HG03469 (cell line): ENCODE results near the gene ACOT6.
"Not testable (repeated sequence)": the region's sequence is repeated elsewhere in the genome, so short reads cannot be mapped to it uniquely, and the experiment has no call there.

Experiments used
- ATAC-seq: cut with Tn5 transposase; IDR thresholded peaks from one replicate; pipeline ENCODE4 v1.9.1; 2021; ENCODE audit warnings: mild to moderate bottlenecking, moderate library complexity, moderate number of reproducible peaks; ENCODE audit not compliant: unreplicated experiment

Gene ACOT6

DNA sequence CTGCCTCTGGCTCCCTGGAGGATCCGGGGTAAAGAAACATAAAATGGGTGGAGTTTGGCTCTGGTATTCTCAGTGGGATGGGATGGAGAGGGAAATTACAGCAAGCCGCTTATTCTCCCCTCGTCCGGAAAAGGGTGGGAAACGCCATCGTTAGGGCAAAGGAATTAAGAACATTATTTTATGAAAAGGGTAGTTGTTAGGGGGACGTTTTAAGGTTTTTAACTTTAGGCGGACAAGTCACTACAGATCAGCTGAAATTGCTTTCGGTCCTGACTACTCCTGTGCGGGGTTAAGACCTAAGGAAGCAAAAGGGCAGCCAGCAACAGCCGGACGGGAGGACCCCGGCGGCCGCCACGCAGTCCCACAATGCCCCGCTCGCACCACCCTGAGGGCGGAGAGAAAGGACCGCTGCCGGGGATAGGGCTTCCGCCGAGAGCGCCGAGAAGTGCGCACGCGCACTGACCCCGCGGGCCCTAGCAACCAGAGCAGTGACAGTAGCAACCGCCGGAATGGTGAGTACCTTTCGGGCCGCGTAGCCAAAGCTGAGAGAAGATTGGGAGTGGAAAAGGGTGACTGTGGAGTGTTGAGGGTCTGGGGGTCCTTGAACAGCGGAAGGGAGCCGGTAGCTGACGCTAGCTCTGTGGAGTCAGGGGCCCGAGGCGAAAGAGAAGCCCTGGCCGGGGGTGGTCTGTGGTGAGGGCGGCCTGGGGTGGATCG lies 32.4 kb downstream of the ACOT6 start, which contains the start of gene DNAL1:
Gene DNAL1, plus strand, starts transcription at position 456 of the 717 bp plus-strand sequence. Its CDS starts 54 bp downstream, at position 510.
- ATAC-seq = peak; percentile 91

- ATAC-seq = no peak
These were observed 32.9 kb downstream of the ACOT6 start for GRCh38 chr14:73645248-73645610.

DNA sequence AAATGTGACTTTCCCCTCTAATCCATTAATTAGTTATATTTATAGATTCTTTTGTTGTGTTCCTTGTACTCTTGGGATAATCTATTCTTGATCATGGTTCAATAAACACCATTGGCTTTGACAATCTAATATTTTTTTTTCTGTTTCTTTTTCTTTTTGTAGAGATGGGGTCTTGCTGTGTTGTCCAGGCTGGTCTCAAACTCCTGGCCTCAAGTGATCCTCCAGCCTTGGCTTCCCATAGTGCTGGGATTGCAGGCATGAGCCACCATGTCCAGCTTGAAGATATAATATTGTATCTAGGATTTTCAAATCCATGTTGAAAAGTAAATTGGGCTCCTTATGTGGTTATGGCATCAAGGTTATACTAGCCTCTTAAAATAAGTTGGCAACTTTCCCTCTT lies 38.7 kb downstream of the ACOT6 start:
- ATAC-seq = no peak

- ATAC-seq = no peak
These were observed 43.5 kb downstream of the ACOT6 start for GRCh38 chr14:73655851-73656250.

- ATAC-seq = not testable (repeated sequence)
These were observed 46.9 kb downstream of the ACOT6 start for GRCh38 chr14:73659202-73659601.

DNA sequence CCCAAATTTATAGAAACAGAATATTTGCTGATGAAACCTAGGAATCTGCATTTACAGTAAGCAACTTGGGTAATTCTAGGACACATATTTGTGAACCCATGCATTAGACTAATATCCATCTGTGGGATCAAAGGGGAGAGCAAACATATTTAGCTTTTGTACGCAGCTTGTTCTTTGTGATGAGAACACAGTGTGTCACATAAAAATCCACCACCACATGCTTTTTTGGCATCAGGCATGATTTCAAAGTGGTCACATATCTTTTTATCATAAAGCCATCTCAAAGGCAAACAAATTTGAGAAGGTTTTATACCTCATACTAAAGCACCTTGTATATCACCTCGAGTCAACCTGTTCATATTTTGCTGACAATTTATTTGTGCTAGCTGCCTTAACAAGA lies 48.2 kb downstream of the ACOT6 start:
- ATAC-seq = no peak

- no peak for ATAC-seq
These were observed 49.6 kb downstream of the ACOT6 start for GRCh38 chr14:73661872-73662271.

GRCh38 chr14:73662487-73662943 lies 50.2 kb downstream of the ACOT6 start:
- ATAC-seq = no peak

DNA sequence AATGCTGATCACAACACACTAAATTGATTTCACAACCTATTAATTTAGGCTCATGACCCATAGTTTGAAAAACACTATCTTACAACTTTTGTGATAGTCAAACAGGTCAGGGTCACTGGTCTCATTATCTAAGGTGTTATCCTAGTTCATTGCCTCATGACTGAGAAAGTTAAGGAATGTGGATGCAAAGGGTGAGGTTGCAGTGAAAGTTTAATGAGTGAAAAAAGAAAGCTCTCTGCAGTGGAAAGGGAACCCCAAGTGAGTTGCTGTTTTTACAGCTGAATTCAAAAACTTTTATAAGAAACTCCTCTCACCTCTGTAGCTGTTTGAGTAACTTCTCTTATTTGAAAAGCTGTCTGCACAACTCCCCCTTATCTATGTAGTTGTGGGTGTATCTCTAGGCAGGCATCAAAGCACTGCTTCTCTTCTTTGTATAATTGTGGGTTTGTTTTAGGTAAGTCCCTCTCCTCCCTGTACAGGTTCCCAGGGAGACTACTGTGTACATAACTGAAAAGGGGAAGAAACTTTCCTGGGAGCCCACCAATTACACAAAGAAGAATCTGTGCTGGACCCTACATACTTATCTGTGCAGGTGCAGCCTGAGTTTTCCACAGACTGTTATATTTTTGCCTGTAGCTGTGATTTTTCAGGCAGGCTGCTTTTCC lies 51.4 kb downstream of the ACOT6 start:
- no peak for ATAC-seq

- ATAC-seq = no peak
These were observed 52.8 kb downstream of the ACOT6 start for GRCh38 chr14:73665130-73665529.

- no peak for ATAC-seq
These were observed 54.3 kb downstream of the ACOT6 start for GRCh38 chr14:73666583-73666982.

- ATAC-seq = no peak
These were observed 55.5 kb downstream of the ACOT6 start for GRCh38 chr14:73667854-73668253.
